Immature natural killer cell (primary cell): ENCODE results near the gene HYOU1. TPM values are rescaled to one million over a fixed set of nuclear protein-coding genes. Genes with fewer than 3 reads are reported as not detected.

Experiments used
- DNase-seq, 3 donors: peaks; one replicate each; pipeline ENCODE4 v3.0.0; 2022; ENCODE audit warnings: mixed read lengths in 1 of 3
- H3K27ac Mint-ChIP-seq, 6 donors: one replicate each; pipeline ENCODE4 v1.8.0; 2020; ENCODE audit warnings: mixed read lengths in 6 of 6, mild to moderate bottlenecking in 5 of 6, inconsistent platforms in 4 of 6, moderate library complexity in 3 of 6
- H3K27me3 Mint-ChIP-seq, 3 donors: one replicate each; pipeline ENCODE4 v1.8.0; 2020 to 2021; ENCODE audit warnings: low read depth in 3 of 3, mild to moderate bottlenecking in 3 of 3, mixed read lengths in 3 of 3, moderate library complexity in 3 of 3, inconsistent platforms in 1 of 3
- H3K36me3 Mint-ChIP-seq, 3 donors: one replicate each; pipeline ENCODE4 v1.8.0; 2020; ENCODE audit warnings: mixed read lengths in 3 of 3, inconsistent platforms in 2 of 3, mild to moderate bottlenecking in 2 of 3
- H3K4me1 Mint-ChIP-seq, 2 donors: one replicate each; pipeline ENCODE4 v1.8.0; 2020; ENCODE audit warnings: inconsistent platforms in 2 of 2, mild to moderate bottlenecking in 2 of 2, mixed read lengths in 2 of 2, moderate library complexity in 1 of 2
- H3K4me3 Mint-ChIP-seq, 5 donors: one replicate each; pipeline ENCODE4 v1.8.0; 2020; ENCODE audit warnings: mild to moderate bottlenecking in 5 of 5, mixed read lengths in 5 of 5, inconsistent platforms in 3 of 5, moderate library complexity in 3 of 5
- H3K9me3 Mint-ChIP-seq, 6 donors: one replicate each; pipeline ENCODE4 v1.8.0; 2020; ENCODE audit warnings: mild to moderate bottlenecking in 6 of 6, mixed read lengths in 6 of 6, inconsistent platforms in 4 of 6, moderate library complexity in 3 of 6
- polyA plus RNA-seq, 3 donors: library from polyadenylated mRNA; unstranded; fragments of 300-500 nt; fragmentation: Illumina TruSeq; gene quantifications; one replicate each; pipeline ENCODE4 v1.2.3, GENCODE V29; 2021

Gene HYOU1
- polyA plus RNA-seq, 3 donors from 2014 or later: 23.2 to 49.1 (median 32.9) TPM

DNA sequence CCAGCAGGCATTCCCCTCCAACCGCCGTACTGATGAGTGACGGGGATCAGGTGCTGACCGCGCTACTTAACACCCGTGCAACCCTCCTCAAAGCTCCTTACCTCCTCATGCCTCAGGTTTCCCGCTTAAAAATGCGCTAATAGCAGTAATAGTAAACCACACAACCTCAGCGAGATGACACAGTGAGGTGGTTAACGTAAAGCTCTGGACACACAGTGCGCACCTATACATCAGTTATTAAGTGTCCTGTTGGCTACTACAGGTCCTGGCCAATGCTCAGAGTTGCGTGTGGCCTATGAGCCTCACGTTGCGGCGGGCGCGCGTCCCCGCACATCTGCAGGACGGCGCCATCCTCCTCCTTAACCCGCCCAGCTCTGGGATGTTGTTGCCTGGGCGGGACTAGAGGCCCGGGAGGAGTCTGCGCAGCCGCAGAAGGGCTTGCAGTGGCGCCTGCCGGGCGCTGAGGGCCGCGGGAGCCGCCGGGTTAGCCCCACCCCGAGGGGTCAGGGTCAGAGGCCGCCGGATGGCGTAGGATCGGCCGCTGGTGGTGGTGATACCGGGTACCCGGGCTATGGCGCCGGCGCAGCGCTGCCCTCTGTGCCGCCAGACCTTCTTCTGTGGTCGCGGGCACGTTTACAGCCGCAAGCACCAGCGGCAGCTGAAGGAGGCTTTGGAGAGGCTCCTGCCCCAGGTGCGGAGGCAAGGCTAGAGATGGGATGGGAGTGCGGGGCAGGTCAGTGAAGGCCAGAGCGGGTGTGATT is 59.2 kb downstream of the HYOU1 start, which contains the start of gene CENATAC:
Gene CENATAC (plus strand): TSS at position 512 of the 761 bp plus-strand sequence. CDS start 60 bp downstream, at position 572.
- Mint-ChIP-seq H3K9me3 (no peaks in the 10 kb centered on the region), H3K27ac (peak within 1 kb of the TSS; percentile 95 to 99 (median 98)), H3K4me3 (peak within 1 kb of the TSS; percentile 91 to 98 (median 96)), H3K36me3 (peaks cover 0 to 14% (median 5%) of the 10 kb centered on the region in 3 donors), H3K4me1 (peaks cover 37 to 41% of the 10 kb centered on the region in 2 donors), H3K27me3 (peaks cover 2 to 4% (median 2%) of the 10 kb centered on the region in 3 donors)
- DNase-seq: peak; percentile 95 to 96 (median 95)

GRCh38 chr11:118996926-118997626 is 59.9 kb downstream of the HYOU1 start:
- peak in 1 of 3 donors; percentile 15 for DNase-seq
- peak overlapping the region; percentile 91 to 98 (median 96) for H3K4me3 Mint-ChIP-seq
- peaks cover 2 to 4% (median 2%) of the 10 kb centered on the region in 3 donors for H3K27me3 Mint-ChIP-seq
- H3K9me3 Mint-ChIP-seq: no peaks in the 10 kb centered on the region
- peaks cover 37 to 41% of the 10 kb centered on the region in 2 donors for H3K4me1 Mint-ChIP-seq
- peaks cover 0 to 14% (median 4%) of the 10 kb centered on the region in 3 donors for H3K36me3 Mint-ChIP-seq
- peak overlapping the region; percentile 95 to 99 (median 98) for H3K27ac Mint-ChIP-seq

Other genes starting within 250 kb of the HYOU1 start
- gene CXCR5, start 173.3 kb downstream of the HYOU1 start, polyA plus RNA-seq: under 1 TPM in 2 of 3 donors, not detected in 1; 0.05 to 0.30 TPM
- gene BCL9L, start 131.3 kb downstream of the HYOU1 start, polyA plus RNA-seq: 10 to 100 TPM in 1 of 3 donors, 1 to 10 TPM in 1, not detected in 1; 2.2 to 10.5 TPM
- 1 to 10 TPM in 1 of 3 donors, under 1 TPM in 1, not detected in 1; 0.81 to 1.4 TPM for gene UPK2, start 100.9 kb downstream of the HYOU1 start, polyA plus RNA-seq
- not detected for gene FOXR1, start 85.4 kb downstream of the HYOU1 start, polyA plus RNA-seq
- gene CENATAC, start 59.1 kb downstream of the HYOU1 start, polyA plus RNA-seq: 10 to 100 TPM in 2 of 3 donors, 1 to 10 TPM in 1; 9.1 to 17.1 (median 10.5) TPM
- gene RPS25, start 38.9 kb downstream of the HYOU1 start, polyA plus RNA-seq: 1,000 to 10,000 TPM; 1,543 to 2,582 (median 1,747) TPM
- gene TRAPPC4, start 38.4 kb downstream of the HYOU1 start, polyA plus RNA-seq: 100 to 1,000 TPM; 104 to 136 (median 110) TPM
- gene SLC37A4, start 26.3 kb downstream of the HYOU1 start, polyA plus RNA-seq: 10 to 100 TPM in 2 of 3 donors, 1 to 10 TPM in 1; 9.4 to 11.6 (median 11.4) TPM
- gene VPS11, start 10.6 kb upstream of the HYOU1 start, polyA plus RNA-seq: 10 to 100 TPM; 33.0 to 58.8 (median 49.3) TPM
- 10 to 100 TPM in 2 of 3 donors, 1 to 10 TPM in 1; 7.6 to 19.0 (median 11.9) TPM for gene HMBS, start 27.7 kb upstream of the HYOU1 start, polyA plus RNA-seq
- 10 to 100 TPM; 23.7 to 47.4 (median 44.5) TPM for gene DPAGT1, start 44.6 kb upstream of the HYOU1 start, polyA plus RNA-seq
- 1 to 10 TPM; 1.0 to 7.7 (median 2.6) TPM for gene C2CD2L, start 50.1 kb upstream of the HYOU1 start, polyA plus RNA-seq
- gene HINFP, start 64.4 kb upstream of the HYOU1 start, polyA plus RNA-seq: 10 to 100 TPM in 2 of 3 donors, 1 to 10 TPM in 1; 9.2 to 18.6 (median 11.0) TPM
- gene ABCG4, start 91.8 kb upstream of the HYOU1 start, polyA plus RNA-seq: not detected
- gene NLRX1, start 111.5 kb upstream of the HYOU1 start, polyA plus RNA-seq: 10 to 100 TPM; 10.7 to 20.9 (median 11.0) TPM
- gene NHERF4, start 128.3 kb upstream of the HYOU1 start, polyA plus RNA-seq: under 1 TPM in 1 of 3 donors, not detected in 2; 0.24 TPM
- 1 to 10 TPM; 1.1 to 9.6 (median 5.0) TPM for gene CBL, start 149.1 kb upstream of the HYOU1 start, polyA plus RNA-seq